Caki2 (cell line): Measurements from ENCODE around the gene VWDE. TPM values are rescaled to one million over a fixed set of nuclear protein-coding genes. Genes with fewer than 3 reads are reported as not detected.

Experiments used
- DNase-seq: peaks from one replicate; pipeline ENCODE4 v3.0.0-alpha.2; 2015; ENCODE audit warnings: low read depth
- in situ Hi-C: cut with HindIII; loops from 2 replicates; pipeline ENCODE4 v1.10.0; 2016; ENCODE audit warnings: low sequenced_read_pairs, low pct_unique_long_range_greater_than_20kb, mixed read lengths
- total RNA-seq: library from RNA; depleted of rRNA; stranded (reverse); fragments of >200 nt; shearing (Covaris generic); gene quantifications from 2 replicates; pipeline ENCODE4 v1.2.3, GENCODE V29; 2014; ENCODE audit warnings: low replicate concordance

VWDE gene
- total RNA-seq, 1 experiment from 2014 or later = 3.8 TPM

GRCh38 chr7:12360948-12361347 lies 42.7 kb downstream of the VWDE start:
- DNase-seq = no peak
- in situ Hi-C loops = no loop called here

GRCh38 chr7:12358694-12359093 lies 45.0 kb downstream of the VWDE start:
- in situ Hi-C loops = no loop called here
- DNase-seq = no peak

GRCh38 chr7:12357508-12357907 lies 46.2 kb downstream of the VWDE start:
- no peak for DNase-seq
- in situ Hi-C loops = no loop called here

- in situ Hi-C loops = no loop called here
- DNase-seq = no peak
Observed at GRCh38 chr7:12351843-12352242, 51.8 kb downstream of the VWDE start.

GRCh38 chr7:12350971-12351370 lies 52.7 kb downstream of the VWDE start:
- in situ Hi-C loops = no loop called here
- DNase-seq = no peak

- DNase-seq = no peak
- in situ Hi-C loops = no loop called here
Observed at GRCh38 chr7:12337095-12337494, 66.6 kb downstream of the VWDE start.

- DNase-seq = no peak
- in situ Hi-C loops = no loop called here
Observed at GRCh38 chr7:12328888-12329770, 74.5 kb downstream of the VWDE start.

GRCh38 chr7:12327922-12328321 lies 75.7 kb downstream of the VWDE start:
- DNase-seq = peak; percentile 16
- in situ Hi-C loops = no loop called here

- no peak for DNase-seq
- in situ Hi-C loops = no loop called here
Observed at GRCh38 chr7:12325646-12326045, 78.0 kb downstream of the VWDE start.

- DNase-seq = no peak
- in situ Hi-C loops = no loop called here
Observed at GRCh38 chr7:12323415-12323814, 80.2 kb downstream of the VWDE start.

- in situ Hi-C loops = no loop called here
- no peak for DNase-seq
Observed at GRCh38 chr7:12322903-12323300, 80.8 kb downstream of the VWDE start.

- DNase-seq = no peak
- in situ Hi-C loops = no loop called here
Observed at GRCh38 chr7:12322284-12322902, 81.3 kb downstream of the VWDE start.

- no peak for DNase-seq
- in situ Hi-C loops = no loop called here
Observed at GRCh38 chr7:12320987-12321647, 82.5 kb downstream of the VWDE start.

GRCh38 chr7:12320241-12320986 lies 83.3 kb downstream of the VWDE start:
- peak; percentile 16 for DNase-seq
- in situ Hi-C loops = no loop called here

- in situ Hi-C loops = no loop called here
- DNase-seq = no peak
Observed at GRCh38 chr7:12317675-12318074, 86.0 kb downstream of the VWDE start.

GRCh38 chr7:12316925-12317324 lies 86.7 kb downstream of the VWDE start:
- no peak for DNase-seq
- in situ Hi-C loops = no loop called here

GRCh38 chr7:12315049-12315448 lies 88.6 kb downstream of the VWDE start:
- in situ Hi-C loops = no loop called here
- no peak for DNase-seq

- DNase-seq = no peak
- in situ Hi-C loops = no loop called here
Observed at GRCh38 chr7:12314199-12314598, 89.5 kb downstream of the VWDE start.

GRCh38 chr7:12305502-12305901 lies 98.2 kb downstream of the VWDE start:
- in situ Hi-C loops = no loop called here
- no peak for DNase-seq
